ENCODE results near the gene KCNN4. TPM values are rescaled to one million over a fixed set of nuclear protein-coding genes. Genes with fewer than 3 reads are reported as not detected.

KCNN4 gene
- polyA plus RNA-seq, 1 donor from 2014 or later, result not detected

- Histone ChIP-seq H3K9ac (ENCODE audit: low read length) (no peak overlapping the region), H2AFZ (ENCODE audit: low read depth, low read length) (no peak overlapping the region), H3F3A (ENCODE audit: insufficient read depth, low read length, poor library complexity, severe bottlenecking) (no peaks in the 10 kb centered on the region), H3K4me2 (ENCODE audit: low read length) (no peak overlapping the region), H3K79me2 (replicated peaks; ENCODE audit: insufficient read depth, low read length) (no peaks in the 10 kb centered on the region), H3K4me3 (ENCODE audit: low read length) (no peak overlapping the region), H4K20me1 (ENCODE audit: insufficient read depth) (no peaks in the 10 kb centered on the region), H3K27me3 (ENCODE audit: insufficient read depth, low read depth, low read length) (peaks cover 10% of the 10 kb centered on the region), H3K27ac (ENCODE audit: low read length) (no peak overlapping the region), H3K9me3 (ENCODE audit: low read length) (no peaks in the 10 kb centered on the region), H3K9me2 (ENCODE audit: insufficient read depth, low read length) (no peaks in the 10 kb centered on the region), H3K36me3 (ENCODE audit: insufficient read depth, low read length) (no peaks in the 10 kb centered on the region)
- TF ChIP-seq REST (IDR thresholded peaks at IDR 0.05; ENCODE audit: borderline replicate concordance) (no peak), EP300 (conservative IDR thresholded peaks at IDR 0.05; ENCODE audit: poor library complexity, severe bottlenecking) (no peak), MXI1 (conservative IDR thresholded peaks at IDR 0.05; ENCODE audit: poor library complexity, severe bottlenecking) (no peak), POLR2AphosphoS5 (IDR thresholded peaks at IDR 0.05) (no peak), CTCF (IDR thresholded peaks at IDR 0.05; ENCODE audit: poor library complexity, severe bottlenecking) (no peak), EZH2 (IDR thresholded peaks at IDR 0.05; ENCODE audit: borderline replicate concordance, insufficient read depth, low read length, poor library complexity, severe bottlenecking) (no peak), RAD21 (conservative IDR thresholded peaks at IDR 0.05) (no peak), SMC3 (conservative IDR thresholded peaks at IDR 0.05; ENCODE audit: poor library complexity) (no peak), TAF1 (IDR thresholded peaks at IDR 0.05; ENCODE audit: low read depth) (no peak)
These were observed 1.5 kb downstream of the KCNN4 start for GRCh38 chr19:43779147-43779819.

DNA sequence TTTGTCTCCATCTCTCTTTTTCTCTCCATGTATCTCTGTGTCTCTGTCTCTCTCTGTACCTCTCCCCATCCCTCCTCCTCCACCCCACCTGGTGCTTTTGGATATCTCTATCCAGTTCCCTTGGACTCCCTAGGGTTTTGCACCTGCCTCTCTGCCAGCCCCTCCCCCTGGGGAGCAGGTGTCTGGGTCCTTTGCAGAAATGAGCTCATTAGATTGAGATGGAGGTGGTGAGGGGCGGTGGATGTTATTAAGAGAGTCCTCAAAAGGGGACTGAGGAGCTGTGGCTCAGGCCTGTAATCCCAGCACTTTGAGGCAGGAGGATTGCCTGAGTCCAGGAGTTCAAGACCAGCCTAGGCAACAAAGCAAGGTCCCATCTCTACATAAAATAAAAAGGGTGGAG, 2.1 kb downstream of the KCNN4 start:
- no peaks in the 10 kb centered on the region for H3F3A ChIP-seq (ENCODE audit: insufficient read depth, low read length, poor library complexity, severe bottlenecking)
- no peaks in the 10 kb centered on the region for H4K20me1 ChIP-seq (ENCODE audit: insufficient read depth)
- H2AFZ ChIP-seq (ENCODE audit: low read depth, low read length), result no peak overlapping the region
- H3K4me3 ChIP-seq (ENCODE audit: low read length), result no peak overlapping the region
- H3K9ac ChIP-seq (ENCODE audit: low read length), result no peak overlapping the region
- H3K79me2 ChIP-seq (replicated peaks; ENCODE audit: insufficient read depth, low read length), result no peaks in the 10 kb centered on the region
- H3K27me3 ChIP-seq (ENCODE audit: insufficient read depth, low read depth, low read length), result peaks cover 16% of the 10 kb centered on the region
- H3K36me3 ChIP-seq (ENCODE audit: insufficient read depth, low read length), result no peaks in the 10 kb centered on the region
- H3K9me3 ChIP-seq (ENCODE audit: low read length), result no peaks in the 10 kb centered on the region
- TF ChIP-seq REST (IDR thresholded peaks at IDR 0.05; ENCODE audit: borderline replicate concordance) (no peak), MXI1 (conservative IDR thresholded peaks at IDR 0.05; ENCODE audit: poor library complexity, severe bottlenecking) (no peak), SMC3 (conservative IDR thresholded peaks at IDR 0.05; ENCODE audit: poor library complexity) (no peak), TAF1 (IDR thresholded peaks at IDR 0.05; ENCODE audit: low read depth) (no peak), EP300 (conservative IDR thresholded peaks at IDR 0.05; ENCODE audit: poor library complexity, severe bottlenecking) (no peak), POLR2AphosphoS5 (IDR thresholded peaks at IDR 0.05) (no peak), EZH2 (IDR thresholded peaks at IDR 0.05; ENCODE audit: borderline replicate concordance, insufficient read depth, low read length, poor library complexity, severe bottlenecking) (no peak), CTCF (IDR thresholded peaks at IDR 0.05; ENCODE audit: poor library complexity, severe bottlenecking) (no peak), RAD21 (conservative IDR thresholded peaks at IDR 0.05) (no peak)
- H3K27ac ChIP-seq (ENCODE audit: low read length), result no peak overlapping the region
- H3K9me2 ChIP-seq (ENCODE audit: insufficient read depth, low read length), result no peaks in the 10 kb centered on the region
- no peak overlapping the region for H3K4me2 ChIP-seq (ENCODE audit: low read length)

Measured in neural cell (in vitro differentiated cells).